H1 (cell line): Measurements from ENCODE around the gene FREM1. TPM values are rescaled to one million over a fixed set of nuclear protein-coding genes. Genes with fewer than 3 reads are reported as not detected.

Experiments
- CTCF ChIA-PET: fragments of 300-600 bp; sonication (Branson Sonifier 250); formaldehyde crosslinking; loops from one replicate; lab custom pipeline; 2021; ENCODE audit not compliant: partially characterized antibody; lab: Charles Lee
- POLR2A ChIA-PET: fragments of 300-600 bp; sonication (Branson Sonifier 250); formaldehyde crosslinking; loops from one replicate; lab custom pipeline; 2021; ENCODE audit warnings: inconsistent platforms; ENCODE audit not compliant: partially characterized antibody; lab: Charles Lee
- DNase-seq, 2 experiments: peaks; one replicate each; pipeline versions ENCODE4 v3.0.0 to v3.0.0-alpha.2; 2010 to 2022; ENCODE audit warnings: low spot score in 2 of 2, low read depth in 1 of 2, mixed read lengths in 1 of 2
- FAIRE-seq: peaks from 2 replicates; lab custom pipeline; 2011; peaks lifted over from hg19 to GRCh38; lab: Jason Lieb, UNC
- H2AFZ ChIP-seq: 2 replicates; pipeline ENCODE4 v1.8.1; 2012; ENCODE audit warnings: low read length, inconsistent platforms
- H2AK5ac ChIP-seq: 2 replicates; pipeline ENCODE4 v1.6.1; 2013; ENCODE audit warnings: low read depth, low read length
- H2BK120ac ChIP-seq: replicated peaks from 2 replicates; pipeline ENCODE3; 2013; ENCODE audit warnings: low read depth, low read length, inconsistent platforms
- H2BK12ac ChIP-seq: 2 replicates; pipeline ENCODE4 v1.6.1; 2013; ENCODE audit warnings: low read depth, low read length
- H2BK15ac ChIP-seq: 2 replicates; pipeline ENCODE4 v1.6.1; 2013; ENCODE audit warnings: low read length
- H2BK20ac ChIP-seq: 2 replicates; pipeline ENCODE4 v1.6.1; 2013; ENCODE audit warnings: low read length
- H2BK5ac ChIP-seq: 2 replicates; pipeline ENCODE4 v1.6.1; 2013; ENCODE audit warnings: low read depth, low read length
- H3K14ac ChIP-seq: 2 replicates; pipeline ENCODE4 v1.6.1; 2013; ENCODE audit warnings: inconsistent platforms; ENCODE audit not compliant: insufficient read length
- H3K18ac ChIP-seq: 2 replicates; pipeline ENCODE4 v1.6.1; 2013; ENCODE audit warnings: low read length; ENCODE audit errors: extremely low read depth
- H3K23ac ChIP-seq: 2 replicates; pipeline ENCODE4 v1.6.1; 2013; ENCODE audit warnings: inconsistent platforms; ENCODE audit not compliant: insufficient read length
- H3K23me2 ChIP-seq: 2 replicates; pipeline ENCODE4 v1.6.1; 2013; ENCODE audit warnings: low read depth, low read length
- H3K27ac ChIP-seq: 2 replicates; pipeline ENCODE4 v1.6.1; 2011; ENCODE audit warnings: low read depth, low read length, inconsistent platforms
- H3K27me3 ChIP-seq, 4 experiments: replicated peaks in 1 of 4; 1 replicate in 1 of 4; 2 replicates in 3 of 4; pipeline versions ENCODE4 v1.6.1 to v1.8.1; 2011 to 2013; ENCODE audit warnings: low read length in 3 of 4, mild to moderate bottlenecking in 3 of 4, inconsistent platforms in 2 of 4, mixed read lengths in 2 of 4, moderate library complexity in 1 of 4; ENCODE audit not compliant: control insufficient read depth in 3 of 4, insufficient read depth in 3 of 4; ENCODE audit errors: extremely low read depth in 1 of 4
- H3K36me3 ChIP-seq, 4 experiments: 2 replicates each; pipeline versions ENCODE4 v1.6.1 to v1.8.1; 2011 to 2013; ENCODE audit warnings: mild to moderate bottlenecking in 4 of 4, low read length in 3 of 4, moderate library complexity in 2 of 4, control low read depth in 1 of 4, inconsistent platforms in 1 of 4; ENCODE audit not compliant: insufficient read depth in 4 of 4, control insufficient read depth in 2 of 4
- H3K4ac ChIP-seq: replicated peaks from 2 replicates; pipeline ENCODE3; 2013; ENCODE audit warnings: low read length, low read depth, mixed read lengths, inconsistent platforms; ENCODE audit not compliant: insufficient read length
- H3K4me1 ChIP-seq, 4 experiments: replicated peaks in 1 of 4; 1 replicate in 1 of 4; 2 replicates in 3 of 4; pipeline versions ENCODE4 v1.6.1 to v1.8.1; 2011 to 2013; ENCODE audit warnings: low read length in 3 of 4, inconsistent platforms in 2 of 4, mixed read lengths in 1 of 4; ENCODE audit not compliant: insufficient read depth in 4 of 4, control insufficient read depth in 3 of 4
- H3K4me2 ChIP-seq, 2 experiments: 2 replicates each; pipeline versions ENCODE4 v1.6.1 to v1.8.1; 2011 to 2013; ENCODE audit warnings: low read depth in 2 of 2, low read length in 2 of 2, control low read depth in 1 of 2, inconsistent platforms in 1 of 2, mild to moderate bottlenecking in 1 of 2; ENCODE audit not compliant: insufficient read depth in 1 of 2
- H3K4me3 ChIP-seq, 4 experiments: fragments of 200-600, 300-600 bp in 1 of 4; sonication (generic), shearing (Covaris generic), sonication (Bioruptor Twin) in 1 of 4; 2 replicates each; pipeline versions ENCODE4 v1.5.1 to v1.8.1; 2011 to 2016; ENCODE audit warnings: low read length in 4 of 4, low read depth in 3 of 4, control low read depth in 2 of 4, inconsistent platforms in 2 of 4, mild to moderate bottlenecking in 2 of 4, mixed read lengths in 1 of 4, moderate library complexity in 1 of 4; ENCODE audit not compliant: insufficient read depth in 2 of 4; ENCODE audit errors: extremely low read depth in 1 of 4
- H3K56ac ChIP-seq: replicated peaks from 2 replicates; pipeline ENCODE3; 2013; ENCODE audit warnings: low read depth, mild to moderate bottlenecking, mixed read lengths, low read length, inconsistent platforms; ENCODE audit not compliant: insufficient read length
- H3K79me1 ChIP-seq: 2 replicates; pipeline ENCODE4 v1.6.1; 2013; ENCODE audit warnings: low read depth, low read length, control low read depth
- H3K79me2 ChIP-seq, 2 experiments: 2 replicates each; pipeline versions ENCODE4 v1.6.1 to v1.8.1; 2012 to 2013; ENCODE audit warnings: low read length in 2 of 2, mild to moderate bottlenecking in 2 of 2, inconsistent platforms in 1 of 2; ENCODE audit not compliant: insufficient read depth in 2 of 2, control insufficient read depth in 1 of 2
- H3K9ac ChIP-seq, 4 experiments: replicated peaks in 1 of 4; 1 replicate in 1 of 4; 2 replicates in 3 of 4; pipeline versions ENCODE4 v1.6.1 to v1.8.1; 2011 to 2013; ENCODE audit warnings: low read depth in 3 of 4, low read length in 3 of 4, control low read depth in 2 of 4, mild to moderate bottlenecking in 2 of 4, moderate library complexity in 2 of 4, inconsistent platforms in 1 of 4; ENCODE audit errors: extremely low read depth in 1 of 4
- H3K9me3 ChIP-seq, 2 experiments: 2 replicates each; pipeline versions ENCODE4 v1.6.1 to v1.8.1; 2012 to 2013; ENCODE audit warnings: mild to moderate bottlenecking in 2 of 2, moderate library complexity in 2 of 2, control low read depth in 1 of 2, inconsistent platforms in 1 of 2, low read depth in 1 of 2, low read length in 1 of 2, mixed read lengths in 1 of 2; ENCODE audit not compliant: insufficient read depth in 2 of 2
- H4K20me1 ChIP-seq, 2 experiments: replicated peaks in 1 of 2; 2 replicates each; pipeline versions ENCODE3 to v1.8.1; 2011 to 2013; ENCODE audit warnings: inconsistent platforms in 2 of 2, low read length in 2 of 2, mild to moderate bottlenecking in 1 of 2; ENCODE audit not compliant: insufficient read depth in 2 of 2, control insufficient read depth in 1 of 2
- H4K5ac ChIP-seq: 2 replicates; pipeline ENCODE4 v1.6.1; 2013; ENCODE audit warnings: low read length, low read depth, mixed read lengths, inconsistent platforms; ENCODE audit not compliant: insufficient read length
- H4K8ac ChIP-seq: 2 replicates; pipeline ENCODE4 v1.8.0; 2013; ENCODE audit warnings: mild to moderate bottlenecking, moderate library complexity, low read length, inconsistent platforms; ENCODE audit not compliant: insufficient read depth; ENCODE audit errors: extremely low read depth
- H4K91ac ChIP-seq: replicated peaks from 2 replicates; pipeline ENCODE3; 2013; ENCODE audit warnings: low read length, mixed read lengths, inconsistent platforms; ENCODE audit not compliant: insufficient read length
- BRCA1 ChIP-seq: IDR thresholded peaks from 2 replicates; pipeline ENCODE4 v1.6.1; 2012; ENCODE audit warnings: low read depth, low read length, improper control_type of control experiment
- KDM5A ChIP-seq: fragments of 200-600 bp; IDR thresholded peaks from 2 replicates; pipeline ENCODE4 v1.7.1; 2012; ENCODE audit warnings: mild to moderate bottlenecking, low read length, inconsistent platforms, mixed read lengths
- TAF1 ChIP-seq: IDR thresholded peaks from 2 replicates; pipeline ENCODE4 v1.6.1; 2011; ENCODE audit warnings: mild to moderate bottlenecking, low read depth, low read length
- polyA plus RNA-seq, 7 experiments: library from polyadenylated mRNA; depleted of rRNA in 3 of 7; stranded (reverse) in 5 of 7; unstranded in 2 of 7; fragments of >200 nt in 5 of 7; fragments of 200-250 nt in 2 of 7; gene quantifications; 1 replicate in 5 of 7; 2 replicates in 1 of 7; 4 replicates in 1 of 7; pipeline versions ENCODE4 v1.2.1 to v1.2.3, GENCODE V29; 2011 to 2013; ENCODE audit warnings: missing spikeins in 2 of 7, mixed read lengths in 2 of 7
- total RNA-seq: library from RNA; stranded (reverse); fragmentation: NEBNext Ultra II Directional; extraction: Animal tissue kit (Norgen Biotek cat#: 25700); gene quantifications from 2 replicates; pipeline ENCODE4 v1.2.1, GENCODE V29; 2021
- TF ChIP-seq, protein P1 (sequence below): IDR thresholded peaks from 2 replicates; pipeline ENCODE4 v1.6.1; 2012; ENCODE audit warnings: inconsistent platforms

Gene FREM1
- total and polyA plus RNA-seq, 2 of the 8 experiments (the other 6 are each of a cell fraction or from before 2014, with no cell fraction given): 2.6 to 3.1 TPM

DNA sequence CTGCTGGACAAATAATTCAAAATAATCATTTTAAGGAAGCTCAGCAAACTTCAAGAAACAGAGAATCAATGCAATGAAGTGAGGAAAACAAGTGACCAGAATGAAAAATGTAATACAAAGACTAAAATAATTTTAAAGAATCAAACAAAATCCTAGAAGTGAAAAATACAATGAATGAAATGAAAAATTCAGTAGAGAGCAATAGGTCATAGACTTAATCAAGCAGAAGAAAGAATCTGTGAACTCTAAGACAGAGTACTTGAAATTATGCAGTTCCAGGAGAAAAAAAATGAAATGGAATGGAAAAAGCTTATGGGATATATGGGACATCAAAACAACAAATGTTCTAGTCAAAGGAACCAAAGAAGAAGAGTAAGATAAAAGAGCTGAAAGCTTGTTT lies 205.1 kb downstream of the FREM1 start:
- no peak overlapping the region for H3K56ac ChIP-seq
- no peak overlapping the region for H3K27ac ChIP-seq
- no peak overlapping the region for H2AFZ ChIP-seq
- CTCF ChIA-PET: interaction anchor here (0.9 to 1.0 kb wide), 2 partner anchors 44 to 46 kb away, joined by 3 read pairs; no protein-coding TSS in a partner anchor
- H3K4ac ChIP-seq: no peak overlapping the region
- H3K36me3 ChIP-seq: no peaks in the 10 kb centered on the region
- no peak overlapping the region for H4K5ac ChIP-seq
- DNase-seq (no peak), FAIRE-seq (no peak)
- no peak overlapping the region for H3K23ac ChIP-seq
- no peak overlapping the region for H4K8ac ChIP-seq
- H4K20me1 ChIP-seq: no peaks in the 10 kb centered on the region
- no peak overlapping the region for H2BK5ac ChIP-seq
- H3K4me2 ChIP-seq: no peak overlapping the region
- H3K27me3 ChIP-seq: no peaks in the 10 kb centered on the region
- H2AK5ac ChIP-seq: no peak overlapping the region
- H2BK120ac ChIP-seq: no peak overlapping the region
- no peak overlapping the region for H2BK20ac ChIP-seq
- H4K91ac ChIP-seq: no peak overlapping the region
- no peaks in the 10 kb centered on the region; a peak in 1 of 4 replicates for H3K9me3 ChIP-seq
- H2BK12ac ChIP-seq: no peak overlapping the region
- POLR2A ChIA-PET: interaction anchor here (1.1 kb wide), 1 partner anchor 11 kb away, joined by 3 read pairs; the partner anchor contains the start of gene ZDHHC21
- no peak overlapping the region for H3K14ac ChIP-seq
- no peaks in the 10 kb centered on the region for H3K79me1 ChIP-seq
- H3K18ac ChIP-seq: no peak overlapping the region
- no peak overlapping the region for H2BK15ac ChIP-seq
- H3K9ac ChIP-seq: no peak overlapping the region
- no peaks in the 10 kb centered on the region for H3K23me2 ChIP-seq
- H3K79me2 ChIP-seq: no peaks in the 10 kb centered on the region
- H3K4me3 ChIP-seq: no peak overlapping the region
- H3K4me1 ChIP-seq: peaks cover 0 to 3% (median 0%) of the 10 kb centered on the region in 4 experiments; a peak in 1 of 7 replicates
- TF ChIP-seq BRCA1 (no peak), KDM5A (no peak), TAF1 (no peak)
- TF ChIP-seq, protein P1, sequence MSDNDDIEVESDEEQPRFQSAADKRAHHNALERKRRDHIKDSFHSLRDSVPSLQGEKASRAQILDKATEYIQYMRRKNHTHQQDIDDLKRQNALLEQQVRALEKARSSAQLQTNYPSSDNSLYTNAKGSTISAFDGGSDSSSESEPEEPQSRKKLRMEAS: no peak
